Common myeloid progenitor, CD34-positive (primary cell): Measurements from ENCODE around the gene SEC31A.
"Not testable (repeated sequence)": the region's sequence is repeated elsewhere in the genome, so short reads cannot be mapped to it uniquely, and the experiment has no call there.

Experiments
- CTCF ChIA-PET: fragments of 350-600 bp; sonication (Branson Sonifier 250); formaldehyde crosslinking; loops from one replicate; lab custom pipeline; 2021; ENCODE audit warnings: antibody characterized with exemption; lab: Charles Lee
- POLR2A ChIA-PET: fragments of 350-600 bp; sonication (Branson Sonifier 250); formaldehyde crosslinking; loops from one replicate; lab custom pipeline; 2021; ENCODE audit warnings: antibody characterized with exemption; lab: Charles Lee
- DNase-seq, 3 donors: peaks; one replicate each; pipeline versions ENCODE4 v3.0.0 to v3.0.0-alpha.2; 2013
- H3K27ac ChIP-seq, 2 experiments: 1 replicate in 1 of 2; 2 replicates in 1 of 2; pipeline ENCODE4 v1.7.0; 2013; ENCODE audit warnings: inconsistent platforms in 2 of 2, low read length in 2 of 2, mild to moderate bottlenecking in 2 of 2, low read depth in 1 of 2, moderate library complexity in 1 of 2; ENCODE audit not compliant: severe bottlenecking in 2 of 2, insufficient read depth in 1 of 2, poor library complexity in 1 of 2
- H3K27me3 ChIP-seq, 5 experiments: replicated peaks in 2 of 5; 1 replicate in 3 of 5; 2 replicates in 2 of 5; pipeline versions ENCODE4 v1.6.1 to v1.7.0; 2013; ENCODE audit warnings: low read length in 4 of 5, mild to moderate bottlenecking in 2 of 5, moderate library complexity in 2 of 5, inconsistent platforms in 1 of 5; ENCODE audit not compliant: insufficient read depth in 5 of 5, control insufficient read depth in 4 of 5
- H3K36me3 ChIP-seq, 4 experiments: 1 replicate in 2 of 4; 2 replicates in 2 of 4; pipeline versions ENCODE4 v1.6.1 to v1.7.0; 2013; ENCODE audit warnings: low read length in 3 of 4, control low read depth in 1 of 4, mild to moderate bottlenecking in 1 of 4; ENCODE audit not compliant: control insufficient read depth in 4 of 4, insufficient read depth in 4 of 4
- H3K4me1 ChIP-seq, 4 experiments: 1 replicate in 3 of 4; 2 replicates in 1 of 4; pipeline versions ENCODE4 v1.6.1 to v1.7.1; 2013; ENCODE audit warnings: low read length in 3 of 4, mild to moderate bottlenecking in 3 of 4, control low read depth in 1 of 4, inconsistent platforms in 1 of 4, moderate library complexity in 1 of 4; ENCODE audit not compliant: control insufficient read depth in 4 of 4, insufficient read depth in 4 of 4; ENCODE audit errors: control extremely low read depth in 1 of 4
- H3K4me3 ChIP-seq, 7 experiments: 1 replicate in 4 of 7; 2 replicates in 3 of 7; pipeline versions ENCODE4 v1.5.1 to v1.7.0; 2013; ENCODE audit warnings: mild to moderate bottlenecking in 7 of 7, low read length in 6 of 7, moderate library complexity in 6 of 7, inconsistent platforms in 2 of 7, low read depth in 2 of 7, control low read depth in 1 of 7; ENCODE audit not compliant: insufficient read depth in 4 of 7, control insufficient read depth in 1 of 7; ENCODE audit errors: extremely low read depth in 1 of 7
- H3K9me3 ChIP-seq, 5 experiments: 1 replicate in 4 of 5; 2 replicates in 1 of 5; pipeline versions ENCODE4 v1.6.1 to v1.7.1; 2013; ENCODE audit warnings: low read length in 4 of 5, mild to moderate bottlenecking in 2 of 5, inconsistent platforms in 1 of 5, low read depth in 1 of 5, moderate library complexity in 1 of 5; ENCODE audit not compliant: control insufficient read depth in 4 of 5, insufficient read depth in 2 of 5; ENCODE audit errors: control extremely low read depth in 1 of 5
- WGBS: methylation state at CpG from one replicate; pipeline ENCODE4 v1.1.5; 2013; ENCODE audit not compliant: insufficient coverage; 5-methylcytosine and 5-hydroxymethylcytosine counted together

The SEC31A gene

DNA sequence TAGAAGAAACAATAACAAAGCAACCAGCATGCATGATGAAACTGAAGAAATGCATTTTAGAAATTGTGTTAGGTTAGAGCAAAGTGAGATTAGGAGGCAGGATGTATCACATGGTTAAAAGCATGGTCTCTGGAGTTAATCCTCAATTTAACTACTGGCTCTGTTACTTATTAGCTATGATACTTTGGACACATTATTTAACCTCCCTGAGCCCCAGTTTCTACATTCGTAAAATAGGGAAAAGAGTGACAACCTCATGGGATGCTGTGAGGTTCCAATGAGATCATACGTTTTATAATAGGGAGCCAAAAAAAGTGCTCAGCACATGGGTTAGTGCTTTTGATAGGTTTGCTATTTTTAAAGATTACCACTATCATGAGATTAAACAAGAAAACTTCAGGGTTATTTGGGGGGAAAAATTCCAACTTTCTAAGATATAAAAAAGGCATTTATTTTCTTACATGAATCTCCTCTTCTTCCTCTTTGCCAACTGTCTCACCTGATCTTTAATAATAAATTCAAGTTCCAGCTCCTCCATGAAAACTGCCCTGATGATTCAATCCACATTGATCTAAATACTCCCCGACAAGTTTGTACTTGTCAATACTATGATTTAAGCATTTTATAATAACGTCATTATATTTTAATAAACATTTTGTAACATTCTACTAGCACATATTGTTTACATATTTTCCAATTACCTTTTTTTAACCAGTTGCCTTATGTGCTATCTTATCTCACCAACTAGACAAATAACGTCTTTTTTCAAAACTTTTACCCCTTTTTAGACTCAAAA is 4.6 kb downstream of the SEC31A start:
- 100% methylated on average over 1 of the region's 5 CpGs for WGBS
- H3K9me3 ChIP-seq = no peaks in the 10 kb centered on the region
- H3K36me3 ChIP-seq = peaks cover 0 to 5% (median 2%) of the 10 kb centered on the region in 4 experiments
- POLR2A ChIA-PET = no interaction called here
- H3K4me1 ChIP-seq = peaks cover 9 to 12% (median 11%) of the 10 kb centered on the region in 4 experiments
- CTCF ChIA-PET = interaction anchor here (1.2 to 3.1 kb wide), 3 partner anchors 11 to 14 kb away, joined by 4 to 12 read pairs (median 4); partner anchors contain the start of gene THAP9
- no peak overlapping the region for H3K4me3 ChIP-seq
- H3K27ac ChIP-seq = no peak overlapping the region
- H3K27me3 ChIP-seq = no peaks in the 10 kb centered on the region
- DNase-seq = no peak

DNA sequence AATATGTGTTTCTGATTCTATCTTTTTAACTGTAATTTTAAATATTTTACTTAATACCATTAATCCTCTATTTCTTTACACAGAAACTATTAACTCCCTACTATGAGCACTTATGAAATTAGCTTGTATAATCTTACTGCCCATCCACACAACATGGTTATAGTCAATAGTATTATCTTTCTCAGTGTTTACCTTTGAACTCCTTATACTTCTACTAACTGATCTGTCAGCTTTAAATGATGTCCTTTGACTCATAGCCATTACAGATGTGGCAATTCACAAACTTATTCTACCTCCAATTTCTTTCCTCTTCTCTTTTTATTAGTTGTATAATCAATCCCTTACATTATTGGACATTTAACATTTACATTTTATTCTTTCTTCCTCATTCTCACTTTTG is 5.5 kb downstream of the SEC31A start:
- POLR2A ChIA-PET = interaction anchor here (0.6 kb wide), 1 partner anchor 237 kb away, joined by 4 read pairs; no protein-coding TSS in a partner anchor

GRCh38 chr4:82868572-82868971 is 22.4 kb downstream of the SEC31A start:
- no peak for DNase-seq
- ChIA-PET CTCF (interaction anchor here (1.1 to 1.8 kb wide), 2 partner anchors 8 to 13 kb away, joined by 3 to 5 read pairs; no protein-coding TSS in a partner anchor), POLR2A (no interaction called here)
- Histone ChIP-seq H3K4me3 (no peak overlapping the region), H3K27ac (no peak overlapping the region), H3K9me3 (no peaks in the 10 kb centered on the region), H3K27me3 (no peaks in the 10 kb centered on the region), H3K36me3 (peaks cover 18 to 67% (median 40%) of the 10 kb centered on the region in 4 experiments), H3K4me1 (peaks cover 0 to 7% (median 5%) of the 10 kb centered on the region in 4 experiments)
- 100% methylated on average over 1 of the region's 5 CpGs for WGBS

More for the DNA sequence above, 5.5 kb downstream of the SEC31A start:
- CTCF ChIA-PET = interaction anchor here (1.1 to 1.8 kb wide), 2 partner anchors 20 to 31 kb away, joined by 3 to 5 read pairs; no protein-coding TSS in a partner anchor
- DNase-seq = no peak
- H3K27me3 ChIP-seq = no peaks in the 10 kb centered on the region
- peaks cover 9 to 12% (median 10%) of the 10 kb centered on the region in 4 experiments for H3K4me1 ChIP-seq
- no peaks in the 10 kb centered on the region for H3K9me3 ChIP-seq
- no peak overlapping the region for H3K4me3 ChIP-seq
- H3K36me3 ChIP-seq = peaks cover 0 to 7% (median 4%) of the 10 kb centered on the region in 4 experiments
- H3K27ac ChIP-seq = no peak overlapping the region

DNA sequence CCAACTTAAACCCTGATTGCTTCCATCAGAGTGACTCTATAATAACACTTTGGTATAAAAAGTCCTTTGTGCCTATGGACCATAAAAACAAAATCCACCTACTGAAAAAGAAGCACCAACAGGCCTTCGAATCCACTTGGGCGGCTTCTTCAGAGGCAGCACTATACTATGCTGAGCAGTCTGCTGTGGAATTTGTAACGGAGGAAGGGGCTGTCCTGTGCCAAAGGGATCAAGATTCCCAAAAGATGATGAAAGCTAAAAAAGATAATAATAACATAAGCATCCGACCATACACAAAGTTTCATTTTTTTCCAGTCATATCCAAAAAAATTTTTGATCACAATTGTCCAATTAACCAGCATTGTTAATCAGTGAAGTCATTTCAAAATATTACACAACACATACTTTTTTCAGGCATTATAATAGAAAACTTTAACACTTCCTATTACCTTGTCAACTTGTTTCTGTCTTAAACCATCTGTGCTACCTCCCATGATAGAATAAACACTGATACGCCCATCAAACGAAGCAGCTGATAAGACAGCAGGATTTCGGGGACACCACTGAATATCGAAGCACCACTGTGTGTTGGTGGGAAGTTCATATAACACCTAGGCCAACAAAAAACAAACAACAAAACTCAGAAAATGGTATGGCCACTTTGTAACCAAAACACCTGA is 24.1 kb downstream of the SEC31A start:
- 100% methylated on average over 4 of the region's 8 CpGs for WGBS
- CTCF ChIA-PET = interaction anchor here (0.7 to 1.8 kb wide), 2 partner anchors 10 to 18 kb away, joined by 3 to 5 read pairs; no protein-coding TSS in a partner anchor

GRCh38 chr4:82866033-82866432 is 24.9 kb downstream of the SEC31A start:
- DNase-seq, H3K4me1 ChIP-seq, H3K4me3 ChIP-seq, H3K9me3 ChIP-seq, H3K27me3 ChIP-seq, POLR2A ChIA-PET: not testable (repeated sequence)
- CTCF ChIA-PET = interaction anchor here (1.0 to 1.9 kb wide), 3 partner anchors 10 to 19 kb away, joined by 5 read pairs; no protein-coding TSS in a partner anchor
- Histone ChIP-seq H3K36me3 (peaks cover 20 to 72% (median 48%) of the 10 kb centered on the region in 4 experiments), H3K27ac (peak overlapping the region in 1 of 2 experiments; percentile 25)
- WGBS = 83% methylated on average over 1 of the region's 6 CpGs

More for the DNA sequence above, 24.1 kb downstream of the SEC31A start:
- POLR2A ChIA-PET = no interaction called here
- Histone ChIP-seq H3K27me3 (no peaks in the 10 kb centered on the region), H3K27ac (no peak overlapping the region), H3K4me1 (peaks cover 0 to 7% (median 5%) of the 10 kb centered on the region in 4 experiments), H3K36me3 (peaks cover 21 to 70% (median 48%) of the 10 kb centered on the region in 4 experiments), H3K9me3 (no peaks in the 10 kb centered on the region), H3K4me3 (no peak overlapping the region)
- DNase-seq = no peak

DNA sequence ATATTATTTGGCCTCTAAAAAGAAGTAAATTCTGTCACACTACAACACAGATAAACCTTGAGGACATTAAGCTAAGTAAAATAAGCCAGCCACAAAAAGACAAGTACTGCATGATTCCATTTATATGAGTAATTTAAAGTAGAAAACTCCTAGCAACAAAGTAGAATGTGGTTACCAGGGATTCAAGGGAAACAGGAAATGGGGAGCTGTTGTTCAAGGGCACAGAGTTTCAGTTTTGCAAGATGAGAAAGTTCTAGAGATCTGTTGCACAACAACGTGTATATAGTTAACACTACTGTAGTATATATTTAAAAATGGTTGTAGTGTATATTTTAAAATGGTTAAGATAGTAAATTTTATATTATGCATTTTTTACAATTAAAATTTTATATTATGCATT is 25.4 kb downstream of the SEC31A start:
- WGBS = no CpG with 5 or more reads among the region's 1 CpG
- peak; percentile 54 to 87 (median 82) for DNase-seq
- Histone ChIP-seq H3K27me3 (no peaks in the 10 kb centered on the region), H3K4me1 (peaks cover 0 to 7% (median 5%) of the 10 kb centered on the region in 4 experiments), H3K27ac (no peak overlapping the region), H3K9me3 (no peaks in the 10 kb centered on the region), H3K4me3 (peak overlapping the region in 1 of 7 experiments; percentile 28), H3K36me3 (peaks cover 17 to 69% (median 45%) of the 10 kb centered on the region in 4 experiments)
- POLR2A ChIA-PET = no interaction called here
- CTCF ChIA-PET = interaction anchor here (1.0 to 1.9 kb wide), 3 partner anchors 10 to 19 kb away, joined by 5 read pairs; no protein-coding TSS in a partner anchor
